ENCODE measurements around the gene NFAT5. TPM values are rescaled to one million over a fixed set of nuclear protein-coding genes. Genes with fewer than 3 reads are reported as not detected.

The NFAT5 gene
- total RNA-seq, 1 donor from 2014 or later: 13.9 TPM

DNA sequence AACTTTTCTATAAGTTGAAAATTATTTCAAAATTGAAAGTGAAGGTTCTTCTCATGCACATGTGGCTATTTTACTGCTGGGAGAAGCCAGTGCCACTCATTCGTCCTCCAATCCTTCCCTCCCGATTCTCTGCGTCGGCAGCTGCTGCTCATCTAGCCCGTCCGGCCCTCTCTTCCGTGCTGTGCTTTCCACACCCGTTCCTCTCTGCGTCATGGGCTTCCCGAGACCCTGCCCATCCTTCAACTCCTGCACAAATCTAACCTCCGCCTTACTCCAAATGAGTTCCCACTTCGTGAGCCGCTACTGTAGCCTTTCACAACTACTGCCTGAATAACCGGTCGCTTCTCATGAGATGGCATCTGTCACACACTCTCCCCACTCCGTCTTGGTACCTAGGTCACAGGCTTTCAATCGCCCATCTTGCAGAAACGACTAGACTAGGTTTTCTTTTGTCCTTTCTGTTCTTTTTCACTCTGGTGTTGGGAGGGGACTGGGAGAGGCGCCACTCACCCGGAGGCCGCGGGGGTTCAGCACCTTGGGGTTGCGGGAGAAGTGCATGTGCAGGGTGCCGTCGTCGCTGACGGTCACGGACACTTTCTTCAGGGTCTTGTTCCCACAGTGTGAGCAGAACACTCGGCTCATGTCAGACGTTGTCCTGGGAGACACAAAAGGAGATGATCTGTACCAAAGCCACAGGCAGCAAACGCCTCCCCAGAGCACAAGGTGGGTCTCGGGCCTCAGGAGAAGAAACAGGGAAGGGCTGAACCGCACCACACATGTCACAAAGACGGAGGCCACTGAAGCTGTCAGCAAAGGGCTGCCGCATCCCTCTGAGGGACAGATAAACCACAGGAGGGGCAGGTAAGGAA, 178.8 kb downstream of the NFAT5 start:
- DNase-seq: no peak
- H3K4me3 ChIP-seq: no peak overlapping the region
- no peak overlapping the region for H3K27ac ChIP-seq (replicated peaks)
- H3K27me3 ChIP-seq (ENCODE audit: low read depth): no peaks in the 10 kb centered on the region
- H3K36me3 ChIP-seq: peaks cover 96% of the 10 kb centered on the region
- H3K4me1 ChIP-seq: peaks cover 16% of the 10 kb centered on the region
- intact Hi-C loops (cut with micrococcal nuclease): no loop called here
- no peaks in the 10 kb centered on the region for H3K9me3 ChIP-seq (replicated peaks)
- TF ChIP-seq, protein P1, sequence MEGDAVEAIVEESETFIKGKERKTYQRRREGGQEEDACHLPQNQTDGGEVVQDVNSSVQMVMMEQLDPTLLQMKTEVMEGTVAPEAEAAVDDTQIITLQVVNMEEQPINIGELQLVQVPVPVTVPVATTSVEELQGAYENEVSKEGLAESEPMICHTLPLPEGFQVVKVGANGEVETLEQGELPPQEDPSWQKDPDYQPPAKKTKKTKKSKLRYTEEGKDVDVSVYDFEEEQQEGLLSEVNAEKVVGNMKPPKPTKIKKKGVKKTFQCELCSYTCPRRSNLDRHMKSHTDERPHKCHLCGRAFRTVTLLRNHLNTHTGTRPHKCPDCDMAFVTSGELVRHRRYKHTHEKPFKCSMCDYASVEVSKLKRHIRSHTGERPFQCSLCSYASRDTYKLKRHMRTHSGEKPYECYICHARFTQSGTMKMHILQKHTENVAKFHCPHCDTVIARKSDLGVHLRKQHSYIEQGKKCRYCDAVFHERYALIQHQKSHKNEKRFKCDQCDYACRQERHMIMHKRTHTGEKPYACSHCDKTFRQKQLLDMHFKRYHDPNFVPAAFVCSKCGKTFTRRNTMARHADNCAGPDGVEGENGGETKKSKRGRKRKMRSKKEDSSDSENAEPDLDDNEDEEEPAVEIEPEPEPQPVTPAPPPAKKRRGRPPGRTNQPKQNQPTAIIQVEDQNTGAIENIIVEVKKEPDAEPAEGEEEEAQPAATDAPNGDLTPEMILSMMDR (IDR thresholded peaks at IDR 0.05; ENCODE audit: borderline replicate concordance): no peak

DNA sequence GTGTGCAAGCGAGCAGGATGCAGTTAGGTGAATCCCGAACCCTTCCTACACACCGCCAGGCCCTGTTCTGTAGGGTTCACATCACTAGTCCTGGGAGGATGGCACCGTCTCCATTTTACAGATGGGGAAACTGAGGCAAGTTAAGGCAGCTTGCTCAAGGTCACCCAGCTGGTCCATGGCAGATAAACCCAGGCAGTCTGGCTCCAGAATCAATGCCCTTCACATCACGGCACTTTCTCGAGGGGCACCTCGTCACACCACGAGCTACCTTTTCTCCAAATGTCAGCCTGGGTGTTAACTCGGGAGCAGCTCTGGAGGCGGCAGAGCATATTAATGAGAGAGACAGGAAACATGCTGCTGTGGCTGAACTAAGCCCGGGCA, 179.5 kb downstream of the NFAT5 start:
- H3K4me3 ChIP-seq: no peak overlapping the region

DNA sequence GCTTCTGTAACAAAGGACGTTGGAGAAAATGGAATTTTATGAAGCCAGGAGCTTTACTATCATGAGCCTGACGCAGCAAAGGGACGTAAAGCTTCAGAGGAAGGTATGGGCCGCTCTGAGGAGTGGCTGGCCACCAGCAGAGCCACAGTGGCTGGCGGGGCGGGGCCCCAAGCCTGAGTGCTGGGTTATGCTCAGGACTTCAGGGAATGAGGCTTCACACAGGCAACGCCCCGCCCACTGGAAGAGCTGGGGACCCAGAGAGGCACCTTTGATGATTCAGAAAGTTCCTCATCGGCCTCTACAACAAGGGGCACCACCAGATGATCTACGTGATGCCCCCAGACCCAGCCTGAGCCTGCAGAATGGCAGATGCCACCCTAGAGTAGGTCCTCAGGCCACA, 180.2 kb downstream of the NFAT5 start:
- Histone ChIP-seq H3K36me3 (peaks cover 99% of the 10 kb centered on the region), H3K27ac (replicated peaks) (no peak overlapping the region), H3K4me3 (no peak overlapping the region), H3K27me3 (ENCODE audit: low read depth) (no peaks in the 10 kb centered on the region), H3K4me1 (peaks cover 16% of the 10 kb centered on the region), H3K9me3 (replicated peaks) (no peaks in the 10 kb centered on the region)
- DNase-seq: no peak
- TF ChIP-seq, protein P1 (IDR thresholded peaks at IDR 0.05; ENCODE audit: borderline replicate concordance): no peak
- intact Hi-C loops (cut with micrococcal nuclease): no loop called here

More for the DNA sequence above, 179.5 kb downstream of the NFAT5 start:
- no peak for DNase-seq
- H3K4me1 ChIP-seq: peaks cover 16% of the 10 kb centered on the region
- intact Hi-C loops (cut with micrococcal nuclease): no loop called here
- H3K36me3 ChIP-seq: peaks cover 99% of the 10 kb centered on the region
- no peaks in the 10 kb centered on the region for H3K9me3 ChIP-seq (replicated peaks)
- no peaks in the 10 kb centered on the region for H3K27me3 ChIP-seq (ENCODE audit: low read depth)
- TF ChIP-seq, protein P1 (IDR thresholded peaks at IDR 0.05; ENCODE audit: borderline replicate concordance): no peak
- H3K27ac ChIP-seq (replicated peaks): no peak overlapping the region

DNA sequence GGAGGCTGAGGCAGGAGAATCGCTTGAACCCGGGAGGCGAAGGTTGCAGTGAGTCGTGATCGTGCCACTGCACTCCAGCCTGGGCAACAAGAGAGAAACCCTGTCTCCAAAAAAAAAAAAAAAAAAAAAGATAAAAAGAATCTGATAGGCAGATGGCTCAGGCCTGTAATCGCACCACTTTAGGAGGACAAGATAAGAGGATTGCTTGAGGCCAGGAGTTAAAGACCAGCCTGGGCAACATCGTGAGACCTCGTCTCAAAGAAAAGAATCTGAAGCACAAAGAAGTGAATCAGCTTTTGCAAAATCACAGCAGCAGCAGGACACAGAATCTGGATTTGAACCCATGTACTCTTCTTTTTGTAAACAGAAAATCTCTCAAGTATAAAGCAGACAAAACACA, 181.3 kb downstream of the NFAT5 start:
- H3K36me3 ChIP-seq: peaks cover 99% of the 10 kb centered on the region
- no peak for DNase-seq
- H3K9me3 ChIP-seq (replicated peaks): no peaks in the 10 kb centered on the region
- H3K4me1 ChIP-seq: peaks cover 5% of the 10 kb centered on the region
- no peak overlapping the region for H3K27ac ChIP-seq (replicated peaks)
- intact Hi-C loops (cut with micrococcal nuclease): no loop called here
- TF ChIP-seq, protein P1 (IDR thresholded peaks at IDR 0.05; ENCODE audit: borderline replicate concordance): no peak
- H3K4me3 ChIP-seq: no peak overlapping the region
- no peaks in the 10 kb centered on the region for H3K27me3 ChIP-seq (ENCODE audit: low read depth)

DNA sequence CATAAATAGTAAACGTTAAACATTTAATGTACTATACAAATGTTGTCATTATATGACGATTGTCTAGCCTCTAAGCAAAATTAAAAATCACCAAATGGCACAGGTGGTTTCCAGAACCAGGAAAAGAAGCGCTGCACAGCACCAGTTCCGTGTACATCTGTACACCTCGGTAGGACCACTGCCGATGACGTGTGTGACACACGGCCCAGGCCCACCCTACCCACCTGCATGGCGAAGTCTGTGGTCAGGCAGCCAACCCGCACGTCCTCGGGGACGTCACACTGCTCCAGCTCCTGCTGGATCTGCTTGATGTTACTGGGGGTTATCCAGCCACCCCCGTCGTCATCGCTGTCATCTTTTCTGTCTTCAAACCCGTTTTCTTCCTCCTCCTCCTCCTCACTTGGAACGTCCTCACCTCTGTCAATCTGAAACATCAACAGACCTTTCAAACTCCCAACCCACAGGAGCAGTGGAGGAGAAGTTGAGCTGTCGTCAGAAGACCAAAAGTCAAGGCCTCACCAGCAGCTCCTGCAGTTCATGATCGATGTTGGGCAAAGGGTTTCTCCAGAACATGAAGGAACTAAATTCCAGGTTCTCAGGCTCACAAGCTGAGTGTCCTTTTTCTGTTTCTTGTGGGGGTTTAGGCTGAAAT, 183.1 kb downstream of the NFAT5 start:
- no peaks in the 10 kb centered on the region for H3K27me3 ChIP-seq (ENCODE audit: low read depth)
- TF ChIP-seq, protein P1 (IDR thresholded peaks at IDR 0.05; ENCODE audit: borderline replicate concordance): no peak
- peaks cover 89% of the 10 kb centered on the region for H3K36me3 ChIP-seq
- peaks cover 15% of the 10 kb centered on the region for H3K4me1 ChIP-seq
- DNase-seq: no peak
- no peak overlapping the region for H3K4me3 ChIP-seq
- H3K27ac ChIP-seq (replicated peaks): no peak overlapping the region
- no peaks in the 10 kb centered on the region for H3K9me3 ChIP-seq (replicated peaks)
- intact Hi-C loops (cut with micrococcal nuclease): no loop called here

All from left ventricle myocardium inferior (tissue), 1 donor.